Measurements from ENCODE around the gene SRPK3. TPM values are rescaled to one million over a fixed set of nuclear protein-coding genes. Genes with fewer than 3 reads are reported as not detected.
A peak's percentile ranks its signal among the peaks of the same experiment; 100 is the strongest.

SRPK3 gene
- total RNA-seq (not detected in 2 replicates), polyA plus RNA-seq (0.57 and 0.71 TPM in 2 replicates)

GRCh38 chrX:153780678-153781427 lies at the start of gene SRPK3:
Gene SRPK3, plus strand, starts transcription at chrX:153781041. Its CDS starts 46 bp downstream, at chrX:153781087.
- Histone ChIP-seq H3K9me3 (ENCODE audit: low read depth) (no peaks in the 10 kb centered on the region), H3K4me3 (no peak within 1 kb of the TSS), H3K27ac (no peak within 1 kb of the TSS), H3K27me3 (no peaks in the 10 kb centered on the region), H3K36me3 (no peaks in the 10 kb centered on the region), H3K4me1 (ENCODE audit: low read depth) (no peaks in the 10 kb centered on the region)
- TF ChIP-seq CTCF (IDR thresholded peaks at IDR 0.05; ENCODE audit: low read depth, low read length): no peak
- DNase-seq (ENCODE audit: low read depth in 1 of 2, low spot score in 1 of 2): peak in 1 of 2 donors; percentile 11

GRCh38 chrX:153731117-153731844 lies 49.6 kb upstream of the SRPK3 start:
- peaks cover 6% of the 10 kb centered on the region for H3K4me1 ChIP-seq (ENCODE audit: low read depth)
- DNase-seq (ENCODE audit: low read depth in 1 of 2, low spot score in 1 of 2): peak in 1 of 2 donors; percentile 63
- no peaks in the 10 kb centered on the region for H3K27me3 ChIP-seq
- no peaks in the 10 kb centered on the region for H3K36me3 ChIP-seq
- TF ChIP-seq CTCF (IDR thresholded peaks at IDR 0.05; ENCODE audit: low read depth, low read length): no peak
- H3K9me3 ChIP-seq (ENCODE audit: low read depth): no peaks in the 10 kb centered on the region
- no peak overlapping the region for H3K27ac ChIP-seq
- no peak overlapping the region for H3K4me3 ChIP-seq

GRCh38 chrX:153731845-153732215 lies 49.0 kb upstream of the SRPK3 start:
- Histone ChIP-seq H3K9me3 (ENCODE audit: low read depth) (no peaks in the 10 kb centered on the region), H3K4me1 (ENCODE audit: low read depth) (peaks cover 3% of the 10 kb centered on the region), H3K36me3 (no peaks in the 10 kb centered on the region), H3K27me3 (no peaks in the 10 kb centered on the region), H3K27ac (no peak overlapping the region), H3K4me3 (no peak overlapping the region)
- no peak for TF ChIP-seq CTCF (IDR thresholded peaks at IDR 0.05; ENCODE audit: low read depth, low read length)
- DNase-seq (ENCODE audit: low read depth in 1 of 2, low spot score in 1 of 2): no peak

- H3K27me3 ChIP-seq: no peaks in the 10 kb centered on the region
- H3K36me3 ChIP-seq: no peaks in the 10 kb centered on the region
- H3K4me1 ChIP-seq (ENCODE audit: low read depth): no peaks in the 10 kb centered on the region
- no peak for TF ChIP-seq CTCF (IDR thresholded peaks at IDR 0.05; ENCODE audit: low read depth, low read length)
- no peaks in the 10 kb centered on the region for H3K9me3 ChIP-seq (ENCODE audit: low read depth)
- no peak overlapping the region for H3K4me3 ChIP-seq
- H3K27ac ChIP-seq: no peak overlapping the region
- no peak for DNase-seq (ENCODE audit: low read depth in 1 of 2, low spot score in 1 of 2)
These were observed 48.4 kb upstream of the SRPK3 start for GRCh38 chrX:153732401-153732800.

- Histone ChIP-seq H3K27me3 (no peaks in the 10 kb centered on the region), H3K4me3 (no peak overlapping the region)
- TF ChIP-seq CTCF (IDR thresholded peaks at IDR 0.05; ENCODE audit: low read depth, low read length): no peak
These were observed 47.1 kb upstream of the SRPK3 start for GRCh38 chrX:153733651-153734240.

More at GRCh38 chrX:153733651-153734240, 47.1 kb upstream of the SRPK3 start:
- Histone ChIP-seq H3K36me3 (no peaks in the 10 kb centered on the region), H3K9me3 (ENCODE audit: low read depth) (no peaks in the 10 kb centered on the region), H3K4me1 (ENCODE audit: low read depth) (no peaks in the 10 kb centered on the region), H3K27ac (no peak overlapping the region)
- no peak for DNase-seq (ENCODE audit: low read depth in 1 of 2, low spot score in 1 of 2)
